GM08714 (cell line): ENCODE data around the gene FBXO34.
"Not testable (repeated sequence)": the region's sequence is repeated elsewhere in the genome, so short reads cannot be mapped to it uniquely, and the experiment has no call there.

ENCODE experiments used
- H3K4me3 ChIP-seq: fragments of 200-500 bp; sonication (Bioruptor generic); 2 replicates; pipeline ENCODE4 v1.5.1; 2014; ENCODE audit warnings: mild to moderate bottlenecking, low read length, inconsistent platforms
- ZNF274 ChIP-seq: IDR thresholded peaks from 2 replicates; pipeline ENCODE4 v1.6.1; 2012; ENCODE audit warnings: mild to moderate bottlenecking, low read depth, low read length

FBXO34 gene

GRCh38 chr14:55285048-55285652 lies 13.9 kb downstream of the FBXO34 start:
- no peak overlapping the region for H3K4me3 ChIP-seq
- no peak for TF ChIP-seq ZNF274

GRCh38 chr14:55288439-55288838 lies 17.2 kb downstream of the FBXO34 start:
- TF ChIP-seq ZNF274, result no peak

GRCh38 chr14:55291480-55292081 lies 20.4 kb downstream of the FBXO34 start:
- no peak overlapping the region for H3K4me3 ChIP-seq
- no peak for TF ChIP-seq ZNF274

More at GRCh38 chr14:55288439-55288838, 17.2 kb downstream of the FBXO34 start:
- H3K4me3 ChIP-seq, result no peak overlapping the region

- H3K4me3 ChIP-seq, result no peak overlapping the region
- no peak for TF ChIP-seq ZNF274
Measured at GRCh38 chr14:55294603-55295002, 23.4 kb downstream of the FBXO34 start.

GRCh38 chr14:55297611-55298499 lies 26.6 kb downstream of the FBXO34 start:
- TF ChIP-seq ZNF274, result no peak
- H3K4me3 ChIP-seq, result no peak overlapping the region

GRCh38 chr14:55298500-55298822 lies 27.2 kb downstream of the FBXO34 start:
- TF ChIP-seq ZNF274, result no peak
- no peak overlapping the region for H3K4me3 ChIP-seq

GRCh38 chr14:55301437-55302121 lies 30.4 kb downstream of the FBXO34 start:
- no peak for TF ChIP-seq ZNF274
- H3K4me3 ChIP-seq, result no peak overlapping the region

- no peak overlapping the region for H3K4me3 ChIP-seq
- no peak for TF ChIP-seq ZNF274
Measured at GRCh38 chr14:55302367-55303124, 31.3 kb downstream of the FBXO34 start.

- no peak for TF ChIP-seq ZNF274
- no peak overlapping the region for H3K4me3 ChIP-seq
Measured at GRCh38 chr14:55303125-55303499, 31.9 kb downstream of the FBXO34 start.

- no peak for TF ChIP-seq ZNF274
- H3K4me3 ChIP-seq, result no peak overlapping the region
Measured at GRCh38 chr14:55303691-55304145, 32.5 kb downstream of the FBXO34 start.

GRCh38 chr14:55306938-55307589 lies 35.8 kb downstream of the FBXO34 start:
- no peak overlapping the region for H3K4me3 ChIP-seq
- TF ChIP-seq ZNF274, result no peak

- TF ChIP-seq ZNF274, result no peak
- no peak overlapping the region for H3K4me3 ChIP-seq
Measured at GRCh38 chr14:55309154-55309553, 37.9 kb downstream of the FBXO34 start.

- H3K4me3 ChIP-seq, result no peak overlapping the region
- no peak for TF ChIP-seq ZNF274
Measured at GRCh38 chr14:55309761-55310365, 38.6 kb downstream of the FBXO34 start.

GRCh38 chr14:55312379-55313030 lies 41.3 kb downstream of the FBXO34 start:
- H3K4me3 ChIP-seq, result not testable (repeated sequence)
